Upper lobe of left lung (tissue), 4 donors: Measurements from ENCODE around the gene FBXW5.

Experiments
- CTCF ChIP-seq, 6 experiments: fragments of 450-650 bp in 4 of 6; fragments of 200-600 bp in 2 of 6; sonication (generic) in 2 of 6; IDR thresholded peaks; one replicate each; pipeline ENCODE4 v1.5.1; 2016 to 2019; ENCODE audit warnings: antibody characterized with exemption in 6 of 6
- POLR2A ChIP-seq, 4 donors: fragments of 450-650 bp; IDR thresholded peaks; one replicate each; pipeline ENCODE4 v1.5.1; 2016 to 2017; ENCODE audit warnings: antibody characterized with exemption in 4 of 4, mild to moderate bottlenecking in 2 of 4

GRCh38 chr9:136952876-136953770 is 8.6 kb upstream of the FBXW5 start:
- TF ChIP-seq CTCF (IDR thresholded peaks at IDR 0.05) (no peak), POLR2A (IDR thresholded peaks at IDR 0.05) (no peak)
